SK-N-MC (cell line): Measurements from ENCODE around the gene FEV.

ENCODE experiments used
- DNase-seq: peaks from one replicate; pipeline ENCODE4 v3.0.0-alpha.2; 2011; ENCODE audit warnings: low read depth, low spot score
- H3K27ac ChIP-seq: fragments of 200-600 bp; sonication (generic); 2 replicates; pipeline ENCODE4 v1.5.1; 2016; ENCODE audit warnings: mixed run types
- H3K36me3 ChIP-seq: fragments of 200-600 bp; sonication (generic); 2 replicates; pipeline ENCODE4 v1.6.1; 2017; ENCODE audit warnings: antibody characterized with exemption, low read length, mixed read lengths; ENCODE audit not compliant: insufficient read depth
- H3K4me3 ChIP-seq: fragments of 200-600 bp; sonication (generic); 2 replicates; pipeline ENCODE4 v1.5.1; 2016
- H3K9ac ChIP-seq: fragments of 200-600 bp; sonication (generic); 2 replicates; pipeline ENCODE4 v1.8.0; 2017; ENCODE audit warnings: mixed run types, mixed read lengths; ENCODE audit not compliant: insufficient read length
- H3K9me3 ChIP-seq: fragments of 200-600 bp; sonication (generic); 2 replicates; pipeline ENCODE4 v1.6.1; 2017; ENCODE audit warnings: low read depth, mild to moderate bottlenecking, antibody characterized with exemption, low read length, moderate library complexity, mixed read lengths
- EZH2 ChIP-seq: fragments of 200-600 bp; sonication (generic); IDR thresholded peaks from one replicate; pipeline ENCODE4 v1.6.1; 2017; ENCODE audit warnings: antibody characterized with exemption
- FOXP2 ChIP-seq: optimal IDR thresholded peaks from 2 replicates; pipeline ENCODE3; 2011; ENCODE audit warnings: mild to moderate bottlenecking, moderate library complexity; ENCODE audit not compliant: insufficient read depth; ENCODE audit errors: extremely low read length, control extremely low read depth
- POLR2AphosphoS5 ChIP-seq: IDR thresholded peaks from 2 replicates; pipeline ENCODE4 v1.6.1; 2012; ENCODE audit warnings: mild to moderate bottlenecking, low read depth, low read length, borderline replicate concordance

FEV gene

DNA sequence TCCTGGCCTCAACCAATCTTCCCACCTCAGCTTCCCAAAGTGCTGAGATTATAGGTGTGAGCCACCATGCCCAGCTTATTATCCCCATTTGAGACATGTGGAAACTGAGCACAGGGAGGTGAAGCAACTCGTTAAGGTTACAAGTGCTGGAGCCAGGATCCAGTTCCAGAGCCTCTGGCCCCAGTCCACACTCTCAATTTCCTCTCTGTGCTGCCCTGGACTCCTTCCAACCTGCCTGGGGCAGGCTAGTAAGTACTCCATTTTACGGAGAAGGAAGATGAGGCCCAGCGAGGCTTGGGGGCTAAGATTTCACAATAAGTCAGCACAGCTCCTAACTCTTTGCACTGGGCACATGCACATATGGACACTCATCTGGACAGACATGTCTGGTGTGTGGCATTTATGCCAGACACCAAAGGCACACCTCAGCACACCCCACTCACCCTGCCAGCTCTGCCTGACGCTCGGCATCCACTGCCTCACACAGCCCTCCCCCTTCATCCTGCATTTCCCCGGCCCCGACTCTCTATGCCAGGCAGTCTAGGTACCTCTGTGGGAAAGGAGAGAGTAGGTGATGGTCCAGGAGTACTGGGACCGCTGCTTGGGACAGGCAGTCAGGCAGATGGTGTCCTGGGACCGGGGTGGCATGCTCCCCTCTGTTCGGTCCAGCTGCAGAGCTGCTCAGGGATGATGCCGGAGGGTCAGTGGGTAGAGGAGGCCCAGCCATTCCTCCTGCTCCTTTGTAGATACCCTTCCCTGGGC, 35.8 kb upstream of the FEV start:
- H3K4me3 ChIP-seq = no peak overlapping the region
- no peak overlapping the region for H3K9ac ChIP-seq
- no peaks in the 10 kb centered on the region for H3K36me3 ChIP-seq
- no peaks in the 10 kb centered on the region for H3K9me3 ChIP-seq
- H3K27ac ChIP-seq = no peak overlapping the region
- no peak for DNase-seq
- TF ChIP-seq POLR2AphosphoS5 = no peak
- no peak for TF ChIP-seq EZH2
- TF ChIP-seq FOXP2 = no peak

- TF ChIP-seq FOXP2 (no peak), EZH2 (no peak), POLR2AphosphoS5 (no peak)
- Histone ChIP-seq H3K4me3 (no peak overlapping the region), H3K9ac (no peak overlapping the region), H3K9me3 (no peaks in the 10 kb centered on the region), H3K36me3 (no peaks in the 10 kb centered on the region), H3K27ac (no peak overlapping the region)
- DNase-seq = no peak
Measured at GRCh38 chr2:219019436-219019835, 34.5 kb upstream of the FEV start.

GRCh38 chr2:219018726-219019125, 33.7 kb upstream of the FEV start:
- Histone ChIP-seq H3K4me3 (no peak overlapping the region), H3K9me3 (no peaks in the 10 kb centered on the region), H3K9ac (no peak overlapping the region), H3K36me3 (no peaks in the 10 kb centered on the region), H3K27ac (no peak overlapping the region)
- DNase-seq = no peak
- TF ChIP-seq FOXP2 (no peak), POLR2AphosphoS5 (no peak), EZH2 (no peak)

DNA sequence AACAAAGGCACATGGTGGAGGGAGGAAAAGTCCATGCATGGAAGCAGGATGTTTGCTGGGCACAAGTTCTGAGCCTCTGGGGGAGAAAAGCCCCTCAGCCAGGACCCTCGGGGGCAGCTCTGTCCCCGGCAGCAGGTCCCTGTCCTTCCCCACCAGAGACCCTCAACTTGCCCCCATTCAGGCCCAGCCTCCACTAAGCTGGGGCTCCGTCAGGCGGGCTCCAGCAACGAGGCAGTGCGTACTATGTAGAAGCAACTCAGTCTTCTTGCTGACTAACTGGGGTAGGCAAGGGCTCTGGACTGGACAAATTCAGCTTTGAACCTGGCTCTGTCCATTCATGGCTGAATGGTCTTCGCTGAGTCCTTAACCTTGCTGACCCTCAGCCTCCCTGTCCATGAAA, 33.3 kb upstream of the FEV start:
- no peak overlapping the region for H3K4me3 ChIP-seq
- H3K36me3 ChIP-seq = no peaks in the 10 kb centered on the region
- H3K27ac ChIP-seq = no peak overlapping the region
- TF ChIP-seq POLR2AphosphoS5 (no peak), FOXP2 (no peak), EZH2 (no peak)
- no peak overlapping the region for H3K9ac ChIP-seq
- H3K9me3 ChIP-seq = no peaks in the 10 kb centered on the region
- no peak for DNase-seq

DNA sequence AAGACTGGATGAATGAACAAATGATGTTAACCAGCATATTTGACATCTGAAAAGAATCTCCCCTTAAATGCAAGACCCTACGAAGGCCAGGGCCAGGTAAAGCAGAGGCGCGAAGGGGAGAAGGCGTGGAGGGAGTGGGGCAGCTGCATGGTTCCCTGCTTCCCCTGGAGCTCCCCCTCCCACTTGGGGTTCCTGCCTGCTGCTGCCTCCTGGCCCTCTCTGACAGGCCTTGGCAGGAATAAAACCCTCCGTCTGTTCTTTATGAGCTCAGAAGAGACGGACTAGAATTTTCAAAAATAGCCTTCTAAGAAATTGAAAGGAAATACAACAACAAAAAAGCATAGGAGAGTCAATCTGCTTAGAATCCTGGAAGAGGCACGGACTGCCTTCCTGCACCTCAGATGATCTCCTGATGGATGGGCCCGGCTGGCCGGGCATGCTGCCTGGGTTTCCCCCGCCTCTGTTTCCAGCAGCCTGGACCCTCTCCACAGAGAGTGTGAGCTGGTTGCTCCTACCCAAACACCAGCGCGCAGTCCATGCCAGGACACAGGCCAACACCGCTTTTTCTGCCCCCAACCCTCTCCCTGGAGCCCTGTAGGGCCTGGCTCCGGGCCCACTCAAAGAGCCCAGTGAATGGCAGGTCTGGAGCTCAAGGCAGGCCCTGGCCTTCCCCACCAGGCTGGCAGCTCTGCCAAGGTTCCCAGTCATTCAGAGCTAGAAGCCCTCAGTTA, 32.4 kb upstream of the FEV start:
- H3K9me3 ChIP-seq = no peaks in the 10 kb centered on the region
- TF ChIP-seq FOXP2 (no peak), POLR2AphosphoS5 (no peak), EZH2 (no peak)
- no peak for DNase-seq
- no peak overlapping the region for H3K4me3 ChIP-seq
- H3K9ac ChIP-seq = no peak overlapping the region
- no peaks in the 10 kb centered on the region for H3K36me3 ChIP-seq
- no peak overlapping the region for H3K27ac ChIP-seq

- no peaks in the 10 kb centered on the region for H3K36me3 ChIP-seq
- no peak overlapping the region for H3K27ac ChIP-seq
- TF ChIP-seq FOXP2 (no peak), EZH2 (no peak)
- no peak overlapping the region for H3K9ac ChIP-seq
- DNase-seq = no peak
- H3K4me3 ChIP-seq = no peak overlapping the region
- H3K9me3 ChIP-seq = no peaks in the 10 kb centered on the region
Measured at GRCh38 chr2:219016721-219017120, 31.7 kb upstream of the FEV start.

DNA sequence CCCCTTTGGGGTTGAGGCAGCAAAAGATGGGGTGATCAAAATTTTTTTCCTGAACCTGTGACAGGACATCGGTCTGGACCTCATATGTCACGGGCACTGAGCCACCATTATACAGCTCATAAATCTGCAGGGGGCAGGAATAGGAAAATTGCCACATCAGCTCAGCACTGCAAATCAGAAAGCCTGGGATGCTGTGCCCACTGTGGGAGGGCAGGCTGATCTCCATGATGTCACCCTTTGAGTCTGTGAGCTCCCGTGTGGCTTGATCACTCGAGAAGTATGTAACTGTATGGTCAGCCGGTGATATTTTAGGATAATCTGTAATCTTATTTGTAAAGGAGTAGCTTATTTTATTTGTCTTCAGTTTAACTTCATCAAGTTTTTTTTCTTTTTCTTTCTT, 25.9 kb upstream of the FEV start:
- TF ChIP-seq FOXP2 = no peak
- Histone ChIP-seq H3K4me3 (no peak overlapping the region), H3K36me3 (no peaks in the 10 kb centered on the region), H3K9me3 (no peaks in the 10 kb centered on the region), H3K9ac (no peak overlapping the region), H3K27ac (no peak overlapping the region)
- no peak for DNase-seq

DNA sequence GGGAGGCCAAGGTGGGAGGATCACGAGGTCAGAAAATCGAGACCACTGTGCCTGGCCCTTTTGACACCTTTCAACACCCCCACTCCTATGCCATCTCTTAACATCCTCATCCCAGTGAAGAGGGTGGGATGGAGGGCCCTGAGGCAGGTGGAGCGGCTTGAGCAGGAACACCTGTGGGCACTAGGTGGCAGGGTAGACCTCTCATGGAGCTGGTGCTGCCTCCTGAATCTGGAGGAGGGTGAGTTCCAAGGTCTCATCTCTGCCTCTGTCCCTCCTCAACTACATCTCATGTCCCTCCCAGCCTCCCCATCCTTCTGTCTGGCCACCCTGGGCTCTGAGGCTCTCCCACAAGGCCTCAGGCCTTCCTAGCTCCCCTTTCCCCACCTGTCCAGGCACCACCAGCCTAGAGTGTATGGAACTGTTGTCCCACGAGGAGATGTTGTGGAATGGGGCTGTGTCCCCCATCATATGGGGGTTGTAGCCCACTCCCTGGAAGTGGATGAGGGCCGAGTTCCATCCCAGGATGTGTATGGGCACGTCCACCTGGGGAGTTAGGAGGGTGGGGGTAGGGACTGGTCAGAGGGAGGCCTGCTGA, 25.3 kb upstream of the FEV start:
- no peak overlapping the region for H3K9ac ChIP-seq
- TF ChIP-seq FOXP2 (no peak), EZH2 (no peak), POLR2AphosphoS5 (no peak)
- H3K9me3 ChIP-seq = no peaks in the 10 kb centered on the region
- H3K4me3 ChIP-seq = no peak overlapping the region
- H3K36me3 ChIP-seq = no peaks in the 10 kb centered on the region
- no peak overlapping the region for H3K27ac ChIP-seq
- no peak for DNase-seq

DNA sequence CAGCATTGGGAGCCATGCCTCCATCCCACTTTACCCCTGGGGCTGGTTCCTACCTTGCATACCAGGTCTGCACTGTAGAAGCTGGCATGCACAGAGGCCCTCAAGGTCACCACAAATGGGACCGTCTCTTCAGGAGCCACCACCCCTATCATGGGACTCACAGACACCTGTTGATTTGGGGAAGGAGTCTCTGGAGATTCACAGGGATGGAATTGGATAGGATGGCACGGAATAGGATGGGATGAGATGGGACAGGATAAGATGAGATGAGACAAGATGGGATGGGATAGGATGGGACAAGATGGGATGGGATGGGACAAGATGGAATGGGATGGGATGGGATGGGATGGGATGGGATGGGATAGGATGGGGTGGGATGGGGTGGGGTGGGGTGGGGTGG, 24.3 kb upstream of the FEV start:
- DNase-seq = no peak
- Histone ChIP-seq H3K9me3 (no peaks in the 10 kb centered on the region), H3K4me3 (no peak overlapping the region), H3K27ac (no peak overlapping the region), H3K36me3 (no peaks in the 10 kb centered on the region), H3K9ac (no peak overlapping the region)
- TF ChIP-seq FOXP2 (no peak), EZH2 (no peak), POLR2AphosphoS5 (no peak)
